Fibroblast of pulmonary artery (primary cell): ENCODE measurements around the gene ISM1.

ENCODE experiments used
- DNase-seq: peaks from one replicate; pipeline ENCODE4 v3.0.0-alpha.2; 2010; ENCODE audit warnings: low read depth
- H3K4me3 ChIP-seq: replicated peaks from 2 replicates; pipeline ENCODE4 v1.5.1; 2011; ENCODE audit warnings: low read depth, mild to moderate bottlenecking, control low read depth, low read length, moderate library complexity
- CTCF ChIP-seq: IDR thresholded peaks from 2 replicates; pipeline ENCODE4 v1.5.1; 2011; ENCODE audit warnings: mild to moderate bottlenecking, control low read depth, low read length, inconsistent platforms; ENCODE audit errors: missing control alignments

Gene ISM1

GRCh38 chr20:13321416-13321815 is 100.3 kb downstream of the ISM1 start:
- no peak for DNase-seq
- no peak for TF ChIP-seq CTCF
- no peak overlapping the region for H3K4me3 ChIP-seq

GRCh38 chr20:13322198-13322597 is 101.1 kb downstream of the ISM1 start:
- TF ChIP-seq CTCF: no peak

GRCh38 chr20:13322621-13323020 is 101.5 kb downstream of the ISM1 start:
- H3K4me3 ChIP-seq: no peak overlapping the region
- TF ChIP-seq CTCF: no peak
- no peak for DNase-seq

More at GRCh38 chr20:13322198-13322597, 101.1 kb downstream of the ISM1 start:
- DNase-seq: no peak
- no peak overlapping the region for H3K4me3 ChIP-seq

- DNase-seq: peak; percentile 45
- no peak overlapping the region for H3K4me3 ChIP-seq
- TF ChIP-seq CTCF: peak; percentile 62
Measured at GRCh38 chr20:13325033-13325432, 104.0 kb downstream of the ISM1 start.

DNA sequence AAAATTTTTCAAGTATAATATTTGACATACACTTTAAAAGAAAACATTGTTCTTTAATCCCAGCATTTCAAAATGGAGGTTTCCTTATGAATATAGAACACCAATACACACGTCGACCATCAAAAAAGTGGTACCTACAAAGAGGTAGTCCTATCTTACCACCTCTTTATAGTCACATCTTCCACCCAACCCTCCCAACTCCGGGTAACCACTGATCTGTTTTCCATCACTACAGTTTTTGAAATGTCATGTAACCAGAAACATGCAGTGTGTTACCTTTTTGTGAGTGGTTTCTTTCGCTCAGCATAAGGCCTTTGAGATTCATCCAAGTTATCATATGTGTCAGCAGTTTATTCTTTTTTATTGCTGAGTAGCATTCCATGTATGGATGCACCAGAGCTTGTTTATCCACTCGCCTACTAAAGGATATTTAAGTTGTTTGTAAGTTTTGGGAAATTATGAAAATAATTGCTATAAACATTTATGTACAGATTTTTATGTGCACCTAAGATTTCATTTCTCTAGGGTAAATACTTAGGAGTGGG is 104.8 kb downstream of the ISM1 start:
- H3K4me3 ChIP-seq: no peak overlapping the region
- DNase-seq: no peak
- TF ChIP-seq CTCF: no peak

GRCh38 chr20:13331536-13331935 is 110.5 kb downstream of the ISM1 start:
- no peak overlapping the region for H3K4me3 ChIP-seq
- peak; percentile 37 for DNase-seq
- TF ChIP-seq CTCF: no peak

GRCh38 chr20:13333036-13333435 is 112.0 kb downstream of the ISM1 start:
- DNase-seq: no peak
- H3K4me3 ChIP-seq: no peak overlapping the region
- no peak for TF ChIP-seq CTCF
